H4 (cell line): ENCODE results near the gene SPTY2D1. TPM values are rescaled to one million over a fixed set of nuclear protein-coding genes. Genes with fewer than 3 reads are reported as not detected.
"Not testable (repeated sequence)": the region's sequence is repeated elsewhere in the genome, so short reads cannot be mapped to it uniquely, and the experiment has no call there.

ENCODE experiments used
- DNase-seq: peaks from one replicate; pipeline ENCODE4 v3.0.0-alpha.2; 2015; ENCODE audit warnings: low spot score
- total RNA-seq: library from RNA; depleted of rRNA; stranded (reverse); fragments of >200 nt; shearing (Covaris generic); gene quantifications from 2 replicates; pipeline ENCODE4 v1.2.3, GENCODE V29; 2014

The SPTY2D1 gene
- total RNA-seq, 1 experiment from 2014 or later = 15.3 TPM

- peak; percentile 47 for DNase-seq
Measured at GRCh38 chr11:18617688-18618341, 16.3 kb downstream of the SPTY2D1 start.

GRCh38 chr11:18615628-18616392 lies 18.3 kb downstream of the SPTY2D1 start:
- DNase-seq = no peak

GRCh38 chr11:18614667-18615066 lies 19.5 kb downstream of the SPTY2D1 start:
- no peak for DNase-seq

GRCh38 chr11:18612394-18612793 lies 21.7 kb downstream of the SPTY2D1 start:
- no peak for DNase-seq

GRCh38 chr11:18611196-18611595 lies 22.9 kb downstream of the SPTY2D1 start:
- no peak for DNase-seq

GRCh38 chr11:18608376-18608775 lies 25.8 kb downstream of the SPTY2D1 start:
- no peak for DNase-seq

GRCh38 chr11:18600915-18601569 lies 33.1 kb downstream of the SPTY2D1 start:
- DNase-seq = no peak

GRCh38 chr11:18599739-18600230 lies 34.4 kb downstream of the SPTY2D1 start, which contains the start of gene MISFA:
Gene MISFA, plus strand, starts transcription at chr11:18599789. Its CDS starts 140 bp downstream, at chr11:18599929.
- no peak for DNase-seq

- no peak for DNase-seq
Measured at GRCh38 chr11:18594999-18595749, 39.0 kb downstream of the SPTY2D1 start.

GRCh38 chr11:18594088-18594487 lies 40.1 kb downstream of the SPTY2D1 start:
- not testable (repeated sequence) for DNase-seq

GRCh38 chr11:18590571-18590970 lies 43.6 kb downstream of the SPTY2D1 start:
- DNase-seq = no peak

GRCh38 chr11:18588297-18589252 lies 45.6 kb downstream of the SPTY2D1 start, which contains the start of gene UEVLD:
Gene UEVLD, minus strand, starts transcription at chr11:18588734. Its CDS starts 80 bp downstream, at chr11:18588654.
- peak; percentile 80 for DNase-seq

GRCh38 chr11:18581825-18582224 lies 52.3 kb downstream of the SPTY2D1 start:
- DNase-seq = no peak

- DNase-seq = no peak
Measured at GRCh38 chr11:18580113-18580766, 53.9 kb downstream of the SPTY2D1 start.

GRCh38 chr11:18578975-18579598 lies 55.1 kb downstream of the SPTY2D1 start:
- DNase-seq = no peak

GRCh38 chr11:18575361-18575760 lies 58.8 kb downstream of the SPTY2D1 start:
- no peak for DNase-seq

- DNase-seq = no peak
Measured at GRCh38 chr11:18567081-18567480, 67.1 kb downstream of the SPTY2D1 start.

GRCh38 chr11:18566406-18566805 lies 67.7 kb downstream of the SPTY2D1 start:
- DNase-seq = no peak

GRCh38 chr11:18564149-18564548 lies 70.0 kb downstream of the SPTY2D1 start:
- DNase-seq = no peak
